HG03575 (cell line): ENCODE measurements around the gene ZNF518A.

ENCODE experiments used
- ATAC-seq: cut with Tn5 transposase; IDR thresholded peaks from one replicate; pipeline ENCODE4 v1.9.1; 2021; ENCODE audit not compliant: unreplicated experiment, insufficient number of reproducible peaks, low FRiP score; ENCODE audit errors: extremely low read depth

ZNF518A gene

GRCh38 chr10:96212911-96213310 is 82.8 kb downstream of the ZNF518A start:
- ATAC-seq, result no peak
